Measurements from ENCODE around the gene VPS54.

VPS54 gene

DNA sequence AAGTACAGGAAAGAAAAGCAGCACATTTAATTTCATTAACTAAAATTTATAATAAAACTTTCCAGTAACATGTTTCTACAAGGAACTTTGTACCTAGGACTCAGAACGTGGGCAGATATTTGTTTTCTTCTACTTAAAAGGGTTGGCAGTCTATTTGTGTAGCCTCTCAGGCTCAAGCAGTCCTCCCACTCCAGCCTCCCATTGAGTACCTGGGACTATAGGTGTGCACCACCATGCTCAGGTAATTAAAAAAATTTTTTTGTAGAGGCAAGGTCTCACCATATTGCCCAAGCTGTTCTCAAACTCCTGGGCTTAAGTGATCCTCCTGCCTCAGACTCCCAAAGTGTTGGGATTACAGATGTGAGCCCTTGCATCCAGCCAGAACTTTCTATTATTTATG, 140.7 kb downstream of the VPS54 start:
- Histone ChIP-seq H3K4me3 (ENCODE audit: low read depth, low read length) (no peak overlapping the region), H3K27ac (no peak overlapping the region), H3K36me3 (replicated peaks) (peaks cover 13% of the 10 kb centered on the region), H3K27me3 (replicated peaks) (no peaks in the 10 kb centered on the region)
- no peak for DNase-seq
- in situ Hi-C loops (cut with HindIII; ENCODE audit: low pct_ligation_motif_present, low sequenced_read_pairs) = no loop called here
- TF ChIP-seq, protein P1, sequence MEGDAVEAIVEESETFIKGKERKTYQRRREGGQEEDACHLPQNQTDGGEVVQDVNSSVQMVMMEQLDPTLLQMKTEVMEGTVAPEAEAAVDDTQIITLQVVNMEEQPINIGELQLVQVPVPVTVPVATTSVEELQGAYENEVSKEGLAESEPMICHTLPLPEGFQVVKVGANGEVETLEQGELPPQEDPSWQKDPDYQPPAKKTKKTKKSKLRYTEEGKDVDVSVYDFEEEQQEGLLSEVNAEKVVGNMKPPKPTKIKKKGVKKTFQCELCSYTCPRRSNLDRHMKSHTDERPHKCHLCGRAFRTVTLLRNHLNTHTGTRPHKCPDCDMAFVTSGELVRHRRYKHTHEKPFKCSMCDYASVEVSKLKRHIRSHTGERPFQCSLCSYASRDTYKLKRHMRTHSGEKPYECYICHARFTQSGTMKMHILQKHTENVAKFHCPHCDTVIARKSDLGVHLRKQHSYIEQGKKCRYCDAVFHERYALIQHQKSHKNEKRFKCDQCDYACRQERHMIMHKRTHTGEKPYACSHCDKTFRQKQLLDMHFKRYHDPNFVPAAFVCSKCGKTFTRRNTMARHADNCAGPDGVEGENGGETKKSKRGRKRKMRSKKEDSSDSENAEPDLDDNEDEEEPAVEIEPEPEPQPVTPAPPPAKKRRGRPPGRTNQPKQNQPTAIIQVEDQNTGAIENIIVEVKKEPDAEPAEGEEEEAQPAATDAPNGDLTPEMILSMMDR (IDR thresholded peaks at IDR 0.05; ENCODE audit: low read depth, low read length, missing control alignments) = no peak

DNA sequence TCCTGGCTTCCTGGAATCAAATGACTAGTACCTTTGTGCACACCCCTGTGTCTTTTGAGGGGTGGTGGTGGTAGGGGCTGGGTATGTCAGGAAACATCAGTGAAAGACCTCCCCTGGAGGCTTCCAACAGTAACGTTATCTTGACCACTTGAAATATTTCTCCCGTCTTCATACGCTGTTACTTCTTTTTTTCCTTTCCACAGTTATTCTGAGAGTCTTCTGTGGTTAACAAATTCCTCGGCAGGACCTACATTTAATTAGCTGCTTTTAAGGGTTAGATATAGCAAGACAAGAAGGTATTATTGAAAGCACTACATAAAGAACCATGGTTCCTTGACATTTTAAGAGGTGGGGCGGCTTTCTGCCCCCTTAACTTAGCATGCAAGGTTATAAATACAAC, 142.9 kb downstream of the VPS54 start:
- no peak for DNase-seq
- no peak overlapping the region for H3K4me3 ChIP-seq (ENCODE audit: low read depth, low read length)
- in situ Hi-C loops (cut with HindIII; ENCODE audit: low pct_ligation_motif_present, low sequenced_read_pairs) = no loop called here
- no peaks in the 10 kb centered on the region for H3K27me3 ChIP-seq (replicated peaks)
- TF ChIP-seq, protein P1 (IDR thresholded peaks at IDR 0.05; ENCODE audit: low read depth, low read length, missing control alignments) = no peak
- H3K27ac ChIP-seq = no peak overlapping the region
- peaks cover 12% of the 10 kb centered on the region for H3K36me3 ChIP-seq (replicated peaks)

DNA sequence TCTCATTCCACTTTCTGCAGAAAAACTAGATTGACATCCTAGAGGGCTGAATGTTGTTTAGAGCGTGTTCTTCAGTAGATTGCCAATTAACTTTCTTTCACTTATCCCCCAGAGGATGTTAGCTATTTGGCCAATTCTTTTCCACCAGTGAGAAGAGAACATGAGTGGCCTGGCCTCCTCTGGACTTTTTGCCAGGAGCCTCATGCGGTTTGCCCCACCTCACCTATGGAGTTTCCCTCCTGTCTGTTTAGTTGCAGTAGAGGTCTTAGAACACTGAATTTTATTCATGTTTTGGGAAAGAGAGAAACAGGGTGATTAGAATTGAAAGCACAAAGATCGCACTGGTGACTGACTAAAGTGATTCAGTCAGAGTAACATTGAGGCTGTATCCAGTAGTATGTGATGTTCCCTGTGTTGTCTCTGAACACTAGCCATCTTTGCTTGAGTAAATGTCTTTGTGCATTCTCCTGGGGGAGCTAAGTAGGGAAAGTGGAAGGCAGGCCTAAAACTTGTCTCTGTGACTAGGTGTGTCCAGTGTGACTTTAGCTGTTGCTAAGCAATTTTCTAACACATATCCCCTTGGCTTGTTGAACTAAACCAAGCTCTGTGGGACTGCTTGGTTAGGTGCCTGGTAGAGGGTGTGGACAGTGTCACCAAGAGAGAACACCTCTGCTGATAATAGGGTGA, 143.5 kb downstream of the VPS54 start:
- in situ Hi-C loops (cut with HindIII; ENCODE audit: low pct_ligation_motif_present, low sequenced_read_pairs) = no loop called here
- H3K27ac ChIP-seq = no peak overlapping the region
- no peak for DNase-seq
- TF ChIP-seq, protein P1 (IDR thresholded peaks at IDR 0.05; ENCODE audit: low read depth, low read length, missing control alignments) = no peak
- H3K4me3 ChIP-seq (ENCODE audit: low read depth, low read length) = no peak overlapping the region
- H3K27me3 ChIP-seq (replicated peaks) = no peaks in the 10 kb centered on the region
- H3K36me3 ChIP-seq (replicated peaks) = peaks cover 10% of the 10 kb centered on the region

DNA sequence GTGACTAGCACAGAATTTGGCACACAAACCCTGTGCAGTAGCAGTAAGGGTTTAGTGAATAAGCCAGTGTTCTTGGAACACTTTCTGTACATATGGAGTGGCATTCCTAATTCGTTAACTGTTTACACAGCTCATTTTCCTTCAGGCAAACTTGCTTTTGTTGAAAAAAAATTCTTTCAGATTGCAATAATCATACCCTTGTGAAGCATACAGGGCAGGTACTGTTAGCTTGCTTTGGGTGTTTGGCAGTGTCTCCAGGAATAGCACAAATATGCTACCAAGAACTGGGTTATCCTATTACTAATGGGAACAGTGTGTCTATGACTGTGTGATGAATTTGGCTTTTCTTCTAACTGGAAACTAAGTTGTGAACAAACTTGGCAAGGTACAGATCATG, 144.1 kb downstream of the VPS54 start:
- Histone ChIP-seq H3K36me3 (replicated peaks) (peaks cover 10% of the 10 kb centered on the region), H3K27ac (no peak overlapping the region), H3K4me3 (ENCODE audit: low read depth, low read length) (no peak overlapping the region), H3K27me3 (replicated peaks) (no peaks in the 10 kb centered on the region)
- in situ Hi-C loops (cut with HindIII; ENCODE audit: low pct_ligation_motif_present, low sequenced_read_pairs) = no loop called here
- no peak for DNase-seq
- TF ChIP-seq, protein P1 (IDR thresholded peaks at IDR 0.05; ENCODE audit: low read depth, low read length, missing control alignments) = no peak

DNA sequence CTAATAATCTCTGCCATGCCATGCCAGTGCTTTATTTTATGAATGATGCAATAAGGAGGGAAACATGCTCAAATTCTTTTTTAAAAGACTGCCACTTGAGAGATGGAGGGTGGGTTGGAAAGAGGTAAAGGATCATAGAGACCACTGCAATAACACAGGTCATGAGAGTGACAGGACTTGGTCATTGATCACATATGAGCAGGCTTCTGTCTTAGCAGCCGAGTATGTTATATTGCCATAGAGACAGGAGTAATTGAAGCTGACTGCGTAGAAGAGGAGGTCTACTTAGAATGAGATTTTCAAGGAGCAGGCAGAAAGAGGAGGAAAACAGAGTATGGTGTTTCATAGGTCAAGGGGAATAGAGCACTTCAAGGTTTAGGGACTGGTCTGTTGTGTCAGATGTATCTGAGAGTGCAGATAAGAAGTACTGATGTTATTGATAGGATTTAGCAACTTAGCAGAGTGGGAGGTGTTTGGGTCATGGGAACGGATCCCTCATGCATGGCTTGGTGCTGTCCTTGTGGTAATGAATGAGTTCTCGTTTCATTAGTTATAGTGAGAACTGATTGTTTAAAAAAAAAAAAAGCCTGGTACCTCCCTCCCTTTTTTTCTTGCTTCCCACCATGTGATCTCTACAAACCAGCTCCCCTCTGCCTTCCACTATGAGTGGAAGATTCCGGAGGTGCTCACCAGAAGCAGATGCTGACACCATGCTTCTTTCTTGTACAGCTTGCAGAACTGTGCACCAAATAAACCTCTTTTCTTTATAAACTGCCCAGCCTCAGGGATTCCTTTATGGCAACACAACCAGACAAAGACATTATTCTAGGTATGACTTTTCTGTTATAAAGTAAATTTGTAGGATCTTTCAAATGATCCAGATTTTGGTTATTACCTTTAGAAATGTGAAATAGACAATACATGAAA, 144.8 kb downstream of the VPS54 start:
- H3K4me3 ChIP-seq (ENCODE audit: low read depth, low read length) = no peak overlapping the region
- H3K27me3 ChIP-seq (replicated peaks) = no peaks in the 10 kb centered on the region
- H3K36me3 ChIP-seq (replicated peaks) = peaks cover 10% of the 10 kb centered on the region
- DNase-seq = no peak
- TF ChIP-seq, protein P1 (IDR thresholded peaks at IDR 0.05; ENCODE audit: low read depth, low read length, missing control alignments) = no peak
- H3K27ac ChIP-seq = no peak overlapping the region
- in situ Hi-C loops (cut with HindIII; ENCODE audit: low pct_ligation_motif_present, low sequenced_read_pairs) = no loop called here
